ENCODE results near the gene WASHC3.

- TF ChIP-seq ZNF274 (IDR thresholded peaks at IDR 0.05; ENCODE audit: low read depth, low read length): no peak
- TF ChIP-seq YY1 (IDR thresholded peaks at IDR 0.05; ENCODE audit: insufficient read depth, insufficient read length): no peak
- no peak for TF ChIP-seq SUZ12 (IDR thresholded peaks at IDR 0.05; ENCODE audit: extremely low read depth, insufficient read depth, insufficient read length)
Measured at GRCh38 chr12:101995684-101996083, 66.1 kb downstream of the WASHC3 start.
